ENCODE data around the gene KIAA0232.
A peak's percentile ranks its signal among the peaks of the same experiment; 100 is the strongest.

The KIAA0232 gene

GRCh38 chr4:6924361-6924779, 141.8 kb downstream of the KIAA0232 start:
- peak overlapping the region in 2 of 21 experiments; percentile 21 to 81 for H3K27ac ChIP-seq
- no peak overlapping the region for H3K4me3 ChIP-seq

GRCh38 chr4:6925357-6925836, 142.9 kb downstream of the KIAA0232 start:
- H3K4me3 ChIP-seq = no peak overlapping the region
- H3K27ac ChIP-seq = peak overlapping the region in 10 of 21 experiments; percentile 6 to 81 (median 48)

GRCh38 chr4:6926081-6926480, 143.6 kb downstream of the KIAA0232 start:
- Histone ChIP-seq H3K27ac (peak overlapping the region in 11 of 21 experiments; percentile 6 to 81 (median 55)), H3K4me3 (no peak overlapping the region)

- Histone ChIP-seq H3K4me3 (no peak overlapping the region), H3K27ac (peak overlapping the region in 14 of 21 experiments; percentile 12 to 81 (median 48))
Observed at GRCh38 chr4:6926681-6927478, 144.4 kb downstream of the KIAA0232 start.

GRCh38 chr4:6928081-6928480, 145.6 kb downstream of the KIAA0232 start:
- no peak overlapping the region for H3K27ac ChIP-seq

GRCh38 chr4:6929339-6929811, 146.8 kb downstream of the KIAA0232 start:
- H3K27ac ChIP-seq = peak overlapping the region in 6 of 21 experiments; percentile 3 to 65 (median 7)
- no peak overlapping the region for H3K4me3 ChIP-seq

More at GRCh38 chr4:6928081-6928480, 145.6 kb downstream of the KIAA0232 start:
- no peak overlapping the region for H3K4me3 ChIP-seq

GRCh38 chr4:6929812-6930464, 147.4 kb downstream of the KIAA0232 start:
- H3K4me3 ChIP-seq = no peak overlapping the region

GRCh38 chr4:6932475-6932874, 149.9 kb downstream of the KIAA0232 start:
- H3K4me3 ChIP-seq = no peak overlapping the region
- peak overlapping the region in 1 of 21 experiments; percentile 34 for H3K27ac ChIP-seq

More at GRCh38 chr4:6929812-6930464, 147.4 kb downstream of the KIAA0232 start:
- peak overlapping the region in 5 of 21 experiments; percentile 3 to 65 (median 9) for H3K27ac ChIP-seq

GRCh38 chr4:6932918-6933317, 150.4 kb downstream of the KIAA0232 start:
- H3K4me3 ChIP-seq = no peak overlapping the region
- H3K27ac ChIP-seq = peak overlapping the region in 1 of 21 experiments; percentile 34
